Calu3 (cell line): ENCODE data around the gene HMBS. TPM values are rescaled to one million over a fixed set of nuclear protein-coding genes. Genes with fewer than 3 reads are reported as not detected.

Experiments used
- BruUV-seq: library from RNA; stranded (reverse); fragments of 400-500 nt; replicated peaks from 2 replicates; lab custom pipeline; 2021; lab: Mats Ljungman, UMichigan
- CTCF ChIA-PET: fragments of 300-600 bp; sonication (Branson Sonifier 250); formaldehyde crosslinking; loops from one replicate; lab custom pipeline; 2022; ENCODE audit warnings: antibody characterized with exemption; lab: Charles Lee
- DNase-seq: peaks from one replicate; pipeline ENCODE4 v3.0.0; 2022
- H3K27ac Mint-ChIP-seq: one replicate; pipeline ENCODE4 v1.8.0; 2022; ENCODE audit warnings: mixed read lengths; ENCODE audit not compliant: unreplicated experiment
- H3K27me3 Mint-ChIP-seq: one replicate; pipeline ENCODE4 v1.8.0; 2022; ENCODE audit warnings: mixed read lengths; ENCODE audit not compliant: unreplicated experiment
- H3K36me3 Mint-ChIP-seq: one replicate; pipeline ENCODE4 v1.8.0; 2022; ENCODE audit warnings: mild to moderate bottlenecking, moderate library complexity, mixed read lengths; ENCODE audit not compliant: insufficient read depth, unreplicated experiment
- H3K4me1 Mint-ChIP-seq: one replicate; pipeline ENCODE4 v1.8.0; 2022; ENCODE audit warnings: mild to moderate bottlenecking, low read depth, mixed read lengths; ENCODE audit not compliant: unreplicated experiment
- H3K4me3 Mint-ChIP-seq: one replicate; pipeline ENCODE4 v1.8.0; 2022; ENCODE audit warnings: mild to moderate bottlenecking, low read depth, moderate library complexity, mixed read lengths; ENCODE audit not compliant: unreplicated experiment
- H3K9me3 Mint-ChIP-seq: one replicate; pipeline ENCODE4 v1.8.0; 2022; ENCODE audit warnings: low read depth, mixed read lengths; ENCODE audit not compliant: unreplicated experiment
- intact Hi-C: fragments of 100-400 bp; cut with micrococcal nuclease; formaldehyde crosslinking; loops from one replicate; pipeline ENCODE4 v1.10.0; 2022; ENCODE audit not compliant: unreplicated experiment
- total RNA-seq: library from RNA; stranded (reverse); gene quantifications from 2 replicates; pipeline ENCODE4 v1.2.3, GENCODE V29; 2022
- TF ChIP-seq, protein P1 (sequence below): fragments of 200-600 bp; IDR thresholded peaks from one replicate; pipeline ENCODE4 v1.8.0; 2022; ENCODE audit warnings: antibody characterized with exemption; ENCODE audit not compliant: unreplicated experiment

The HMBS gene
- total RNA-seq, 1 experiment from 2014 or later = 35.2 TPM

DNA sequence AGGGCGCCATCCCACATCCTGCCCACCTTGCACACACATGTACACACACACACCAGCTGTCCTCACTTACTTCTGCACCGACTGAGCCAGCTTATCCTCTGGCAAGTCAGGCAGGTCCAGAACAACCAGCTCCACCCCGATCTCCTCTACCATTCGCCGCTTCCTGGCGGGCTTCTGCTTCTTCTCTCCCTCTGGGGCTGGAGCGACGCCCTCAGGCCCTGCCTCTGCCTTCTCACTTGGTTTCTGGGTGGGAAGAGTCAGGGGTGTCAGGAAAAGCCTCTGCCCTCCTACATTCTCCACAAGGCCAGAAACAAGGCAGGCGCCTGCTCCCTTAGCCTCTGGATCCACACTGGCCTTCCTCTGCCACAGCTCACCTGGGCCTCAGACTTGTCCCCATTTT, 36.0 kb upstream of the HMBS start:
- peaks cover 80% of the 10 kb centered on the region for H3K36me3 Mint-ChIP-seq
- DNase-seq = no peak
- no peaks in the 10 kb centered on the region for H3K9me3 Mint-ChIP-seq
- CTCF ChIA-PET = no interaction called here
- no TSS peak for BruUV-seq
- TF ChIP-seq, protein P1, sequence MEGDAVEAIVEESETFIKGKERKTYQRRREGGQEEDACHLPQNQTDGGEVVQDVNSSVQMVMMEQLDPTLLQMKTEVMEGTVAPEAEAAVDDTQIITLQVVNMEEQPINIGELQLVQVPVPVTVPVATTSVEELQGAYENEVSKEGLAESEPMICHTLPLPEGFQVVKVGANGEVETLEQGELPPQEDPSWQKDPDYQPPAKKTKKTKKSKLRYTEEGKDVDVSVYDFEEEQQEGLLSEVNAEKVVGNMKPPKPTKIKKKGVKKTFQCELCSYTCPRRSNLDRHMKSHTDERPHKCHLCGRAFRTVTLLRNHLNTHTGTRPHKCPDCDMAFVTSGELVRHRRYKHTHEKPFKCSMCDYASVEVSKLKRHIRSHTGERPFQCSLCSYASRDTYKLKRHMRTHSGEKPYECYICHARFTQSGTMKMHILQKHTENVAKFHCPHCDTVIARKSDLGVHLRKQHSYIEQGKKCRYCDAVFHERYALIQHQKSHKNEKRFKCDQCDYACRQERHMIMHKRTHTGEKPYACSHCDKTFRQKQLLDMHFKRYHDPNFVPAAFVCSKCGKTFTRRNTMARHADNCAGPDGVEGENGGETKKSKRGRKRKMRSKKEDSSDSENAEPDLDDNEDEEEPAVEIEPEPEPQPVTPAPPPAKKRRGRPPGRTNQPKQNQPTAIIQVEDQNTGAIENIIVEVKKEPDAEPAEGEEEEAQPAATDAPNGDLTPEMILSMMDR = no peak
- intact Hi-C loops = no loop called here
- no peaks in the 10 kb centered on the region for H3K27me3 Mint-ChIP-seq
- H3K4me3 Mint-ChIP-seq = peak overlapping the region; percentile 6
- H3K27ac Mint-ChIP-seq = peak overlapping the region; percentile 19
- no peaks in the 10 kb centered on the region for H3K4me1 Mint-ChIP-seq

DNA sequence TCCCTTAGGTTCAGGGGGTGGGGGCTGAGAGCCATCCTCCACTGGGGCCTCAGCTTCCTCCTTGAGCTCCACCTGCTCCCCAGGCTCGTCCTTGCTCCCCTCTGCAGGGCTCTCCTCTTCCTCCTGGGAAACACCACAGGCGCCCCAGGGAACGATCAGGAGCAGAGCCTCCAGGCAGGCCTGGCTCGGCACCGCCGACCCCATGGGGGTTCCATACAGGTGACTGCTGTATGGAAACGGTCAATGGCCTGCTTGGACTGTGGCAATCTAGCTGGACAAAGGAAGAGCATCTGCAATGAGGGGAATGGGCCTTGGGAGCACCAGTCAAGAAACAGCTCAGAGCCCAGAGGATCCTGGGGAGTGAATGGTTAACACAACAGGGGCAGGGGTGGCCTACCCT, 35.6 kb upstream of the HMBS start:
- TF ChIP-seq, protein P1 = no peak
- peaks cover 85% of the 10 kb centered on the region for H3K36me3 Mint-ChIP-seq
- H3K27me3 Mint-ChIP-seq = no peaks in the 10 kb centered on the region
- H3K27ac Mint-ChIP-seq = peak overlapping the region; percentile 19
- H3K4me1 Mint-ChIP-seq = no peaks in the 10 kb centered on the region
- intact Hi-C loops = no loop called here
- no peaks in the 10 kb centered on the region for H3K9me3 Mint-ChIP-seq
- CTCF ChIA-PET = no interaction called here
- BruUV-seq = no TSS peak
- no peak for DNase-seq
- H3K4me3 Mint-ChIP-seq = peak overlapping the region; percentile 6

DNA sequence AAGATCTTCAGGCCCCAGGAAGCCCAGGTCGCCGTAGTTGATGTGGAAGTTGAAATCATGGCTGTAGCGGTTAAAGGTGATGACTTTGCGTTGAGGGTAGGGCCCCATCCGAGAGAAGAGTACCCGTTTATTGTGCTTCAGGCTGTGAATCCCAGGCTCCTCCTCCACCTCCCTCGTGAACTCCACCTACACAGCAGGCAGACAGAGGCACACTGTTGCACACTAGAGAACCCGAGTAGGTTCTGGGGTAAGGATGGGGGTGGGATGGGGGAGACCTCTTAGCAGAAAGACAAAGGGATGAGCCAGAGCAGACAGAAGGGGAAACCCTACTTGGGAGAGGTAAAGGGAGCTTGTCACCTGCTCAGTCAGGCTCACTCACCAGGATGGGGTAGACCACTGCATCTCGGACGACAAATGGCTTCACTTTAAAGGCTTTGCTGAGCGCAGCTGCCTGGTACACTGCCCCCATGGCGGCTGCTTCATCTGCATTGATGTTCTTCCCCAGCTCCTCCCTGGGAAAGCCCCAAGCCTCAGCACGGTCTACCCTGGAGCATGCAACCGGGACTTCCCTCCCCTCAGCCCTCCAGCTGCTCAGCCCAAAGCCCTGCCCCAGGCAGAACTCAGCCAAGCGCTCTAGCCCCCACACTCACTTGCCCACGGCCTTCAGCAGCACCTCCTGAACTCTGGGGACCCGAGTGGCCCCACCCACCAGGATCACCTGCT, 33.1 kb upstream of the HMBS start:
- no peak for DNase-seq
- Mint-ChIP-seq H3K9me3 (no peaks in the 10 kb centered on the region), H3K36me3 (peaks cover 88% of the 10 kb centered on the region), H3K4me1 (peaks cover 8% of the 10 kb centered on the region), H3K27me3 (no peaks in the 10 kb centered on the region), H3K4me3 (no peak overlapping the region), H3K27ac (no peak overlapping the region)
- no TSS peak for BruUV-seq
- TF ChIP-seq, protein P1 = no peak
- intact Hi-C loops = no loop called here
- CTCF ChIA-PET = no interaction called here

DNA sequence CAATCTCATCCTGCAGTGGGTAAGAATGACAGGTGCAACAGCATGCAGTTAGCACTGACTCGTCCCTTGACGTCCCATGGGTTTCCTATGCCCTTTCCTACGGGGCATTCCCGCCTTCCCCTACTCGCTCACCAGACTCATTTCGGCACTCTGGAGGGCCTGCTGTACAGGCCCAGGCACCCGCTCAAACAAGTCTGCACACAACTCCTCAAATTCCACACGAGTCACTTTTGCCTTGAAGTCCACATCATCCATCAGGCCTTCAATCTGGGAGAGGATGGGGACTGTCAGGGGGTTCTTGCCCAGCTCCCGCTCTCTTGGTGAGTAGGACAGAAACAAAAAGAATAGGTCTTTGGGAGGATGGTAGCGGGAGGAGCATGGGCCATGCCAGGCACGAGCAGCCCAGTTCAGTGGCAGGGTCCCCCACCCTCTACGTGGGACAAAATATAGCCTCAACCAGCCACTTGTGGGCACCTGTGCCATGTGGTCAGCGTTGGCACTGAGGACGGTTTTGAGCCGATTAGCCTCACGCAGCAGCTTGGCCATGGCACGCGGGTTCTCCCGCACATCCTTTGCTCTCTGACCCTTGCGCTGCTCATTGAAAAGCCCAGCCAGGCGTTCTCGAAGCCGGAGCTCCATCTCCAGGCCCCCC, 32.4 kb upstream of the HMBS start:
- H3K4me3 Mint-ChIP-seq = no peak overlapping the region
- TF ChIP-seq, protein P1 = no peak
- BruUV-seq = no TSS peak
- H3K27ac Mint-ChIP-seq = no peak overlapping the region
- peaks cover 88% of the 10 kb centered on the region for H3K36me3 Mint-ChIP-seq
- H3K4me1 Mint-ChIP-seq = peaks cover 8% of the 10 kb centered on the region
- H3K9me3 Mint-ChIP-seq = no peaks in the 10 kb centered on the region
- intact Hi-C loops = no loop called here
- H3K27me3 Mint-ChIP-seq = no peaks in the 10 kb centered on the region
- CTCF ChIA-PET = no interaction called here
- no peak for DNase-seq
